Measurements from ENCODE around the gene CFAP57.

The CFAP57 gene

GRCh38 chr1:43277116-43277876, 105.2 kb downstream of the CFAP57 start:
- no peak for DNase-seq (ENCODE audit: low read depth)

DNA sequence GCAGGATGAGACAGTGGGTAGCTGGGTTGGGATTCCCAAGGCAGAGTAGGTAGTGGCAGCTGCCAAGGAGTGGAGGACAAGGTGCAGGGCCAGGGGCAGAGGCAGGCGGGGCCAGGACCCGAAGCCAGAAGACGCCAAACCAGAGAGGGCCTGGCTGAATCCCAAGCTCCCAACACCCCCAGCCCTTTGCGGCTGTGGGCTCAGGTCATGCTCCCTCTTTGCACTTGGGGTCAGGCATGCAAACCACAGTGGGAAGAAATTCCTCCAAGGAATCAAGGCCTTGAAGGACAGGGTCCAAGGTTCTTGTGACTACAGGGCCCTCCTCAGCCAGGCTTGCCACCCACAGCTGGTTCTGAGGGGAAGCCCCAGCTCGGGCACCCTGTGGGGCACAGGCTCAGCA, 107.0 kb downstream of the CFAP57 start:
- DNase-seq (ENCODE audit: low read depth): no peak

- DNase-seq (ENCODE audit: low read depth): no peak
Measured at GRCh38 chr1:43279666-43280065, 107.5 kb downstream of the CFAP57 start.

DNA sequence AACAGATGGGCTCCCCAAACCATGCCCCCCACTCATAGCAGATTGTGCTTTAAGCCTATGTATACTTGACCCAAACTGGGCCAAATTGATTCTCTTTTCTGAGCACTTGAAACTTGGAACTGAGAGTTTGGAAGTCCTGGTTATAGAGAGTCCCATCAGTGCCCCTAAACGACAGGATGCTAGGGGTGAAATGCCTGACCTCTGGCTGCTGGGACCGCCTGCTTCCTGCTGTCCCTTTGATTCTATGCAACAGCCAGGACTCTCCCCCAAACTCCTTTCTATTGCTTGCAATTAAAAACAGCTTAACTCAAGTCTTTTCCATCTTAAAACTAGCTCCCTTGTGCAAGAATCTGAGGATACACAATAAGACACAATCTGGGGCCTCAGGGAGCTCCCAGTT, 108.6 kb downstream of the CFAP57 start:
- no peak for DNase-seq (ENCODE audit: low read depth)

DNA sequence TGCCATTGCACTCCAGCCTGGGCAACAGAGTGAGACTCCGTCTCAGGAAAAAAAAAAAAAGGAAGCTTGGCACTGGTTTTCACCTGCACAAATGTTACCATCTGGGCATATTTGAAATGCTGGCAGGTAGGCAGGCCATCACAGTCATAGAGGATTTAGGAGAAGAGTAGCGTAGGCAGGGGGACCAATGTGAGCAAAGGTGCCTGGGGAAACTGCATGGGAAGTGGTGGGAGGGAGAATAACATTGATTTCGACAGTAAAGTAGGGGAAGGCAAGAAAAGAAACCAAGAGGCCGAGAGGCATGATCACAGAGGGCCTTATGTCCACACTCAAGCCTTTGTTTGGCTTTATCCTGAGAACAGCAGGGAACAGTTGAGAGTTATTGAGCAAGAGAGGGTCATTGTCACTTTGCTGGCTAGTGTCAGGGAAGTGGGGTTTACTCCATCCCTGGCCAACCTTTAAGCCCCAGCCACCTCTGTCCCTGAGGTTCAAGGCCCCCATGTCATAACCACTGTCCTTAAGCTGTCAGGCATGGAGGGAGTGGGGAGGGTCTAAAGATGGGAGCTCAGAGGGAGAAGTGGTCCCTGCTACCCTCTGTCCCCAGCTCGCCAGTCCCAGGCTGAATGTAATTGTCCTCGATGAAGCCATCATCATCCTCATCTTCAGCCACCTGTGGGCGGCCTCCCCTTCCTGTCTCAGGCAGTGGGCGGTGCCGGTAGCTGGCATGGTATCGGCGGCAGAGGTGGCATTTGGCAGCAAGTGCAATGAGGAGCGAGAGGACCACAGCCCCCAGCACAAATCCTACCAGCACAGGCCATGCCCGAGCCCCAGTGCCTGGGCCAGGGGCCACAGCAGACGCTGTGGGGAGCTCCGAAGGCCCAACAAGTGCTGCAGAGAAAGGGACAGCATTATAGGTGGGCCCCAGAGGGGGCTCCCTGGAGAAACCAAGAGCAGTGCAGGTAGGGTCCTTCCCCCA, 110.4 kb downstream of the CFAP57 start:
- DNase-seq (ENCODE audit: low read depth): no peak

DNA sequence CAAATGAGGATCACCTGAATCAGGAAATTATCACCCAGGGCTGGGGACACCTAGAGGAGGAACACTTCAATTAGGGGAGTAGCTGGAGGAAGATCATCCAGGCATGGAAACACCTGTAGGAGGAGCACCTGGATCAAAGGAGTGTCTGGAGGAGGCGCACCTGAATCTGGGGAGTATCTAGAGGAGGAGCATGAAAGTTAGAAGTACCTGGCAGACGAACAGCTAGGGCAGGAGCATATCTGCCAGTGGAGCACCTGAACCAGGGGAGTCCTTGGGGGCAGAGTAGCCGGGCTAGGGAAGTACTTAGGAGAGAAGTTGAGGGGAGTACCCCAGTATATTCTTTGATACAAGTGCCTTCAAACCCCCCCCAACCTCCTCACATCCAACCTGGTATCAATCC, 111.9 kb downstream of the CFAP57 start:
- DNase-seq (ENCODE audit: low read depth): no peak

DNA sequence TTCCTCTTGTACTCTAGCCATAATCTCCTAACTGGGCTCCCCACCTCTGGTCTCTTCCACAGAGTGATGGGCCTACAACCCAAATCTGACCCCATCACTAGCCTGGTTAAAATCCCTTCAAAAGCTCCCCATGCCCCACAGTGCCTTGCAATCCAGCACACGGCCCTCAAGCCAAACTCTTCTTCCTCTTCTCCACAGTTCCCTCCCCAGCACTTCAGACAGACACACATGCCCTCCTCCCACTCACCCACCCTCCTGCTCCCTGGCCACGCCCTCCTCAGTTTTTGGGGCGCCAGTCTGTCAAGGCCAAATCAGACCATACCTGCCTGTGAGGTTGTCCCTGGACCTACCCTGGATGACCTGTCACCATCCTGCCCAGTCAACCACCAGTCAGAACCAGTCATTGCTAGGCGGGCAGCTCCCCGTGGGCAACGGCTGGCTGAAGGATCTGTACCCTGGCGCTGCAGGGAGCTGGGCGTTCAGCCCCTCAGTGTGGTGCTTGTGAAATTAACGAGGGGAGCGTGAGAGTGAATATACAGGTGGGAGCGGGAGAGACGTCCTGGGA, 112.5 kb downstream of the CFAP57 start:
- DNase-seq (ENCODE audit: low read depth): no peak

- DNase-seq (ENCODE audit: low read depth): no peak
Measured at GRCh38 chr1:43285269-43285990, 113.3 kb downstream of the CFAP57 start, which contains the start of gene C1orf210. TSS of gene C1orf210 (minus strand) at chr1:43285581. CDS start at chr1:43283270, 2,311 bp downstream.

DNA sequence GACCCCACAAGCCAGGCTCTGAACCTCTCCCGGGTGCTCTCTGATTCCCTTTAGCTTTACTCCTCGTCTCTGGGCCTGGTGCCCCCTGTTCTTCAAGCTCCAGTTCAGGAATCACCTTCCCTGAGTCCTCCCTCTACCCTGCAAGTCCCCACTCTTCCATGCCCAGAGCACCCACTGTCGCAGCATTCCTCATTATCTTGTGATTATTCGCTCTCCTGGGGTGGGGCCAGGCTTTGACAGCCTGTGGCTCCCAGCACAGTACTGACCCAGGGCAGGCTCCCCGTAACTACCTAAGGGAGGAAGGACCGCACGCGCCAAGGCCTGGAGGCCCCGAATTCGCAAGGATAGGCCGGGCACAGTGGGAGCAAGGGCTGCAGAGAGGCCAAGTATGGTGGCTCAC, 114.0 kb downstream of the CFAP57 start:
- DNase-seq (ENCODE audit: low read depth): no peak

- DNase-seq (ENCODE audit: low read depth): no peak
Measured at GRCh38 chr1:43286533-43286932, 114.4 kb downstream of the CFAP57 start.

DNA sequence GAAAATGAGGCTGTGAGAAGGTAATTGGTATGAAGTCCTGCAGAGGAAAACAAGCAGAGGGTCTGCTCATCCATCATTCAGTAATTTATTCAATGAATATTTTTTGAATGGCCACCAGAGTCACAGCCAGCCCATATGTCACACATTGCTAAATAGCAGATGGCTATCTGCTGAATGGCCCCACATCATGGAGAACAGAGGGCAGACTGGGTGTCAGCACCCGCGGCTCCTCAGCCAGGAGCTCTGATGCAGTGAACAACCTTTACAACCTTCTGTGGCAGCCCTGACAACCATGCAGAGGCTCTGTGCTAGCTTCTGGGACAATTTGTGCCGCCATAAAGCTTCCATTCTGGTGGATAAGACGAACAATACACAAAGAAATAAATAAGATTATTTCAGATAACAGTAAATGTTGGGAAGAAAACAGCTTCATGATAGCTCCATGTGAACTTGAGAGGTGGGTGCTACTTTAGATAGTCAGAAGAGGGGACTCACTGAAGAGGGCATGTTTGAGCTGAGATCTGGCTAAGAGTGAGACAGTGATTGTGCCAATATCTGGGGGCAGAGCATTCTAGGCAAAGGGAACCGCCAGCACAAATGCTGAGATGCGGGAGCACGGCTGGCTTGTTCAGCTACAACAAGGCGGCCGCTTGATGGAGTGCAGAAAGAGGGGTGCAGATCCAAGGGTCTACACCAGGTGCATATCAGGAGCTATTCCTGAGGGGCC, 116.1 kb downstream of the CFAP57 start:
- no peak for DNase-seq (ENCODE audit: low read depth)

- DNase-seq (ENCODE audit: low read depth): no peak
Measured at GRCh38 chr1:43288785-43289706, 116.9 kb downstream of the CFAP57 start.

DNA sequence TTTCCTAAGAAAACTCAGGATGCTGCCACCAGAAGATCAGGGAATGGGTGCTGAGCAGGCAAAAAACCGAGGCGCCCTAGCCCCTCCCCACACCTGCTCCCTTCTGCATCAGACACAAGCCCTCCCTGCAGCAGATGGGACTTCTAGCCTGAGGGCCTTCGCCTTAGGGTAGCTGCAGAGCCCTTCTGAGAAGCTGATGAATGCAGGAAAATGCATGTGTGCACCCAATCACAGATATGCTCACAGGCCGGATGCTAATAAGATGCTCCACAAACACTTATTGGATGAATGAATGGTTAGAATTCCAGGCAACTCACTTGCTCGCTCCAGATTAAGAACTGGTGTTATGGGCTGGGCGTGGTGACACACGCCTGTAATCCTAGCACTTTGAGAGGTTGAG, 120.1 kb downstream of the CFAP57 start:
- no peak for DNase-seq (ENCODE audit: low read depth)

DNA sequence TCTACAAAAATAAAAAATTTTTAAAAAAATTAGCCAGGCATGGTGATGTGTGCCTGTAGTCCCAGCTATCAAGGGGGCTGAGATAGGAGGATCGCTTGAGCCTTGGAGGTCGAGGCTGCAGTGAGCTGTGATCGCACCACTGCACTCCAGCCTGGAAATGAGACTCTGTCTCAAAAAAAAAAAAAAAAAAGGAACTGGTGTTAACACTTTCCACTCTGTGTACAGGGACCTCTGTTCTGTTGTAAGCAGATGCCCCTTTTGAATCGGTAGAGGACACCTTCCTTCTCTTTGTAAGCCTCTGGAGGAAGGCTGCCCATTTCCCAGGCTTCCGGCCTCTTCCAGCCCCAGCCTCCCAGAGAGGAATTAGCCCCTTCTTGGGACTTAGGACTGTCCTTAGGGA, 120.5 kb downstream of the CFAP57 start:
- no peak for DNase-seq (ENCODE audit: low read depth)

DNA sequence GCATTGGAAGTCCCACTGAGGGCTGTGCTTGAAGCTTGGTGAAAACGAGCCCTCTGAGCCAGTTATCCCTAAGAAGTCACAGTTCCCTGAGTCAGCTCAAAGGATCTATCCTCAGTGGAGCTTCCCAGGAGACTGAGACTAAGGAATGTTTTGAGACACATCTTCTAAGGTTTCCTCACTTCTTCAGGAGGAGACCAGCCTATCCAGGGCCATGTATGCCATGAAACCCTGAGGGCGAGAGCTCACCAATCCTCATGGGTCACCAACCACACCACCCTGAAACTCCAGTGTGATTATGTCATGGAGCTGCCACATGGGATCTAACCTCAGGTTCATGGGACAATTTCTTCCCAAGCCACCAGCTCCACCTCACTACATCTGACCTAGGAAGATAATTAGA, 121.0 kb downstream of the CFAP57 start:
- DNase-seq (ENCODE audit: low read depth): no peak

- DNase-seq (ENCODE audit: low read depth): no peak
Measured at GRCh38 chr1:43293896-43294760, 122.0 kb downstream of the CFAP57 start.

DNA sequence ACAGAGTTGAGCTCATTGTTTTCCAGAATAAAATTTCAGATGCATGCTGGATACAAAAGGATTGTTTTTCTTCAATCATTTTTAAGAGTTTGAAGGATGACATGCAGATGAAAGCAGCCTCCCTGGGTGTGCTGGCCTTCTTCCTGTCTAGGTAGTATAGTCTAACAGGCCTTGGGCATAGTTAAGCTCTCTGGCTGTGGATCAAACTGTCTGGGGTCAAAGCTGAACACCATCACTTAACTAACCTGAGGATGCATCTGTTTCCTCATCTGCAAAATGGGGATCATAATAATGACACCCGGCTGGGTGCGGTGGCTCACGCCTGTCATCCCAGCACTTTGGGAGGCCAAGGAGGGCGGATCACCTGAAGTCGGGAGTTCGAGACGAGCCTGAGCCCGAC, 122.6 kb downstream of the CFAP57 start:
- no peak for DNase-seq (ENCODE audit: low read depth)

DNA sequence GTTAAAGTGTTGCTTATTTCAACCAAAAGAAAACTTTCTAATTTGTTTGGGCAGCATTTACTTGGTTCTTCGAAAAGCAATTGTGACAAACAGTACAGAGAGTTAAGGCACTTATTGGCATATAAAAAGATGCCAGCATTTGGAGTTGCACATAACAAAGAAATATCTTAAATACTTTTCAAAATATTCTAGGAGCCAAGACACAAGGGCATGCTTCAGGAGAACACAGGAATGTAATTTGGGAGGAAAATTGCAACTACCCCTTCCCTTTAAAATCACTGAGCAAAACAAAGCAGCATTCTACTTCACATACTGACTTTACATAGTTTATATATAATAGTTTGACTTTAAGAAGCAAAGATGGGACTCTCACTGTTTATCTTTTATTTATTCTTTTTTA, 124.1 kb downstream of the CFAP57 start:
- no peak for DNase-seq (ENCODE audit: low read depth)

- no peak for DNase-seq (ENCODE audit: low read depth)
Measured at GRCh38 chr1:43298055-43298454, 125.9 kb downstream of the CFAP57 start.

Measured in stimulated activated CD4-positive, alpha-beta T cell treated with anti-CD3 and anti-CD28 coated beads, Interleukin-2, amount 100 ng/mL, for 4 hours (primary cell).